SH-SY5Y (cell line): ENCODE data around the gene MRPL48.
A peak's percentile ranks its signal among the peaks of the same experiment; 100 is the strongest.

ENCODE experiments used
- GATA2 ChIP-seq: IDR thresholded peaks from 2 replicates; pipeline ENCODE4 v1.6.1; 2011; ENCODE audit warnings: mild to moderate bottlenecking, low read depth, low read length
- GATA3 ChIP-seq: IDR thresholded peaks from 2 replicates; pipeline ENCODE4 v1.6.1; 2011; ENCODE audit warnings: low read depth, mild to moderate bottlenecking, low read length, moderate library complexity

MRPL48 gene

DNA sequence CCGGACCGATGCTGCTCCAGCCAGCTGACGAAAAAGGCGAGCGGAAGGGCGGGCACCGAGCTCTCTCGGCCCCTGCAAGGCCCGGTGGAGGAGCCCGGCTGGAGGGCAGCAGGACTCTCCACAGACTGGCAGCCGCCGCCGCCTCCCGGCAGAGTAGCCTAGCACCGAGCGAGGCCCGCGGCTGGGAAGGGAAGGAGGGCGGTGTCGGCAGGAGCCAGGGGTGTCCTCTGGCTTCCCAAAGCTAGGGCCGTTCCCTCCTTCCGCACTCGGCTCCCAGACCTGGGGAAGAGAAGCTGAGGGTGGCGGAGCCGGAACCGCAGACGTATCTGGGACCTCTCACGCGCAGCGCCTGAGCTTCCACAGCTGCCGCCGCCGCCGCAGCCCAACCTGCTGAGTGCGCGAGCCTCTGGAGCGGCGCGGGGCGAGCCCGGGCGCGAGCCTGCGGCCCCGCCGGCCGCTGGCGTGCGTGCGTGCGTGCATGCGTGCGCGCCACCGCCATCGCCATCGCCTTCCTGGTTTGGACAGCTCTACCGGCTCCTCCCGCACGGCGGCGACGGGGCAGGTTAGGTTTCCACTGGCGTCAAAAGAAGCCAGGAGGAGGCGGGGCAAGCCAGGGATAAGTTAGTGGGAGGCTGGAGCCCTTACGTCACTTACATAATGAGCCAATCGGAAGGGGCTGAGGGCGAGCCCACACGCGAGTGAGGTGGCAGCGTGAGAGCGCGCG is 26.8 kb upstream of the MRPL48 start, which contains the start of gene RAB6A:
Gene RAB6A, minus strand, starts transcription at position 396 of the 724 bp plus-strand sequence. CDS start 439 bp downstream, outside the sequence.
- TF ChIP-seq GATA2 = no peak
- TF ChIP-seq GATA3 = no peak

DNA sequence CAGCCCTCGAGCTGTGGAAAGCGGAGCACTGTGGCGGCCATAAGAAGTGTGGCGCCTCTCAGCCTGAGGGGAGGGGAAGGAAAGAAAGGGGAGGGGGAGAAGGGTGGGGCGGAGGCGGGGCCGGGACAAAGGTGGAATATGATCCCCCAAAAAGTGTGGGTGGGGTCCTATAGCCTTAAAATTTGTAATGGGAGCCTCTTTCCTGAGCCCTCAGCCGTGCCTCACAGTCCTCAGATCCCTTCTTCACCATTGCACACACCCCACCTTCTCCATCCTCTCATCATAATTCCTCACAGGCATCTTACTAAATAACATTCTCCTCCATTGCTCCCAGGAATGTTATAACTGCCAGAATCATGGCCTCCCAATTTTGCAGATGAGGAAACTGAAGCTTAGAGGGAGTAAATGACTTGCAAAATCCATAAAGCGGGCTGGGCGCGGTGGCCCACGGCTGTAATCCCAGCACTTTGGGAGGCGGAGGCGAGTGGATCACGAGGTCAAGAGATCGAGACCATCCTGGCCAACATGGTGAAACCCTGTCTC is 26.2 kb upstream of the MRPL48 start:
- TF ChIP-seq GATA3 = no peak
- no peak for TF ChIP-seq GATA2

- TF ChIP-seq GATA2 (no peak), GATA3 (no peak)
Observed at GRCh38 chr11:73762732-73763131, 24.9 kb upstream of the MRPL48 start.

DNA sequence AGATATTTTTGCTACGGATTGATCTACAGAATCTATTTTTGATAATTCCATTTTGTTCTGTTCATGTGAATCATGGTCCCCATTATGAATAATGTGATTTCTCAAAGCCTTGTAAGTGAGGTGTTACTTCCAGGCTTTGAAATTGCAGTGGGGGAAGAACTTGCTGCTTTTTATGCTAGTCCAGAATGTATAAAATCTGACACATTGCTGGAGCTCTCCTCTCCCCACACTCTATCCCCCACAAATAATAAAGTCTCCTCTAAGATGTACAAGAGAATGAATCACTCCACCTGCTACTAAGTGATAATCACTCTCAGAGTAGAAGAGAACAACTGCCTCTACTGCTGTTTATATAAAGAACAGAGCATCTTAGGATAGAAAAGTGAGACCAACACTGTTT is 20.9 kb upstream of the MRPL48 start:
- no peak for TF ChIP-seq GATA2
- no peak for TF ChIP-seq GATA3

DNA sequence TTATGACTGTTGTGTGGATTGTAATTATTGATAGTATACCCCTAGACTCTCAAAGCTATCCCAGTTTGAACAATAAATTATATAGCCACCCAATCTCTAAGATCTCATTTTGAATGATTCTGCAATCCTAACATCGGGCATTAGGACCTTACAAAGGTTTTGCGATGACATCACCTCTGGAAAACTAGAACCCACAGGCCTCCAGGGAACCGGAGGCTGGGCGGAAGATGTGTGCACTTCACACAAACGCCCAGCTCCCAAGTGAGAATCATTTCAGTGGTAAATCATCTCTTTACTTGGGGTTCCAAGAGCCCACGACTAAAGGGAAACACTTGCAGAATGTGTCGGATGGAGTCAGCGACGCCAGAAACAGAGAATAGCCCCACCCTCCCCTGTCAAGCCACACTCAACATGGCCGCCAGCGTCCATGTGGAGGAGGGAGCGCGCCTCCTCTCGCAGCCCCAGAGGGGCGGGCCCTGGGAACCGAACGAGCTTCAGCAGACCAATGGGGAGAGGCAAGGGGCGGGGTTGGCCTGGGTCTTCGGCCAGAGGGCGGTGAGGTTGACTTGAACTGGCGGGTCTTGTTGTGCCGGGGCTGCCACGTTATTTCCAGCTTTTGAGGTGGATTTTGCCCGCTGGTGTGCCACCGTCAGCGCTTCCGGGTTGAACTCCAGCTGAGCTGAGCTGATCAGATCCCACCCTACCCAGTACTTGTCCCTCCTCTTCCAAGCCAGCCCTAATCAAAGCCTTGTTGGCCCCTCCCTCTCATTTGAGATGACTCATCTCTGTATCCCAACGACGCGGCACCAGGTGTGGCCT is 8.4 kb upstream of the MRPL48 start:
- peak; percentile 64 for TF ChIP-seq GATA2
- peak; percentile 63; the same call in 1 of the 2 replicates for TF ChIP-seq GATA3

DNA sequence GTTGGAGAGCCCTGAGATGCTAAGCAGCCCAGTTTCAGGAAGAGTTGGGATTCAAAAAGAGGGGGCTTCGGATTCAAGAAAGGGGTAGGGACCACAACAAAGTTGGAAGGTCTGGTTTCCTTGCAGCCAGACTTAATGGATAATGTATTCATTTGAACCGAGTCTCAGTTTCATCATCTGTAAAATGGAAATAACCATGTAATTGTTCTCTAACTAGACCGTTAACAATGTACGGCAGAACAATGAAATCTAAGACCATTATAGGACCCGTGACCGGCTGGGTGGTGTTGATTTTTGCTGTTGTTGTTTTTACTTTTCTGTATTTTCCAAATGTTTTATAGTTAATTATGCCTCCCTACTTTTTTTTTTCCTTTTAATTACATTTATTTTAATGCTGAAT is 6.4 kb upstream of the MRPL48 start:
- TF ChIP-seq GATA3 (no peak), GATA2 (no peak)

GRCh38 chr11:73783483-73784020 is 4.1 kb upstream of the MRPL48 start:
- TF ChIP-seq GATA2 = no peak
- TF ChIP-seq GATA3 = no peak

- TF ChIP-seq GATA2 (no peak), GATA3 (no peak)
Observed at GRCh38 chr11:73784080-73784634, 3.5 kb upstream of the MRPL48 start.

DNA sequence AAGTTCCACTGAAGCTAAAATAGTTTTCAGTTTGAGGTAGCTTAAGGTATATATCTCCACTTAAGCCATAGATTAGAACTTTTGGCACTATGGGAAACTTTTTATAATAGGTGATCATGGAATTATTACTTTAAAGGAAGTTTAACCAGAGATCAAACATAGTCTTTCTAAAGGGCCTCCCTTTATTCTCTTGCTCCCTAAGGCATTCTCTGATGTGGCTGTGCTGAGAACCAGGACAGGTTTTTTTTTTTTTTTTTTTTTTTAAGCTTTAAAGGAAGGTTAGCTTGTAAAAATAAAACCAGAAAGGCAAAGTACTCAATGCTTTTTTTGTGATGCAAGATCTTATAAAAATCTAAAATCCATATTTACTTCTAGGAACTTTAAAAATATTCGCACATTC is 2.9 kb upstream of the MRPL48 start:
- no peak for TF ChIP-seq GATA2
- TF ChIP-seq GATA3 = no peak

GRCh38 chr11:73787051-73787642 is 527 bp upstream of the MRPL48 start:
- TF ChIP-seq GATA2 (no peak), GATA3 (no peak)

DNA sequence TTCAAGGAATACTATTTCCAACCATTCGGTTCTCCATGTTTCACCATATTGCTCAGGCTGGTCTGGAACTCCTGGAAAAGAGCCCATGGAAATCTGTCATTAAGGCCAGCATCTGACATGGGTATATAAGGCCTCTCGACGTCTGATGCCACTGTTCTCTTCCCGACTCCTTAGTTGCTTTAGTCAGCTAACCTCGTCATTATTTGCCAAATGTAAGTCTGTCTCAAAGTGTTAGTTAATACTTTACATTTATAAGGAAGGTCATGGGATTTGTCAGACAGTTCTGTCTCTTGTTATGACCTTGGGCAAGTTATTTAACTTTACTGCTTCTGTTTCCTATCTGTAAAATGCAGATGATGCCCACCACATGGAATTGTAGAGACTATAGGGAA is 1.6 kb downstream of the MRPL48 start:
- TF ChIP-seq GATA3 (no peak), GATA2 (no peak)

- no peak for TF ChIP-seq GATA3
- TF ChIP-seq GATA2 = no peak
Observed at GRCh38 chr11:73792584-73792983, 4.9 kb downstream of the MRPL48 start.

GRCh38 chr11:73795925-73796632 is 8.4 kb downstream of the MRPL48 start:
- TF ChIP-seq GATA3 = no peak
- no peak for TF ChIP-seq GATA2
